Glutamatergic neuron (in vitro differentiated cells): ENCODE results near the gene SNX27. TPM values are rescaled to one million over a fixed set of nuclear protein-coding genes. Genes with fewer than 3 reads are reported as not detected.

Source experiments
- DNase-seq: peaks from one replicate; pipeline ENCODE4 v3.0.0; 2022
- H3K27ac Mint-ChIP-seq: one replicate; pipeline ENCODE4 v1.8.0; 2020; ENCODE audit warnings: mild to moderate bottlenecking, mixed read lengths, inconsistent platforms; ENCODE audit not compliant: unreplicated experiment
- H3K27me3 Mint-ChIP-seq: one replicate; pipeline ENCODE4 v1.8.0; 2020; ENCODE audit warnings: mild to moderate bottlenecking, moderate library complexity, mixed read lengths, inconsistent platforms; ENCODE audit not compliant: unreplicated experiment
- H3K36me3 Mint-ChIP-seq: one replicate; pipeline ENCODE4 v1.8.0; 2020; ENCODE audit warnings: mild to moderate bottlenecking, mixed read lengths, inconsistent platforms; ENCODE audit not compliant: unreplicated experiment
- H3K4me1 Mint-ChIP-seq: one replicate; pipeline ENCODE4 v1.8.0; 2020; ENCODE audit warnings: mild to moderate bottlenecking, low read depth, mixed read lengths, inconsistent platforms; ENCODE audit not compliant: unreplicated experiment
- H3K4me3 Mint-ChIP-seq: one replicate; pipeline ENCODE4 v1.8.0; 2020; ENCODE audit warnings: mild to moderate bottlenecking, mixed read lengths, inconsistent platforms; ENCODE audit not compliant: unreplicated experiment
- H3K9me3 Mint-ChIP-seq: one replicate; pipeline ENCODE4 v1.8.0; 2020; ENCODE audit warnings: mild to moderate bottlenecking, moderate library complexity, mixed read lengths, inconsistent platforms; ENCODE audit not compliant: unreplicated experiment
- CTCF ChIP-seq: fragments of 200-600 bp; sonication (generic); IDR thresholded peaks from one replicate; pipeline ENCODE4 v1.5.0; 2021; ENCODE audit not compliant: partially characterized antibody, unreplicated experiment
- total RNA-seq: library from RNA; stranded (reverse); fragmentation: NEBNext Ultra II Directional; extraction: Animal tissue kit (Norgen Biotek cat#: 25700); gene quantifications from one replicate; pipeline ENCODE4 v1.2.1, GENCODE V29; 2021; ENCODE audit not compliant: unreplicated experiment

SNX27 gene
- total RNA-seq, 1 donor from 2014 or later: 39.3 TPM

GRCh38 chr1:151570819-151571218 is 41.0 kb upstream of the SNX27 start:
- Mint-ChIP-seq H3K36me3 (peaks cover 5% of the 10 kb centered on the region), H3K4me1 (peaks cover 5% of the 10 kb centered on the region), H3K9me3 (no peaks in the 10 kb centered on the region), H3K4me3 (no peak overlapping the region), H3K27me3 (peaks cover 2% of the 10 kb centered on the region), H3K27ac (no peak overlapping the region)
- no peak for DNase-seq
- TF ChIP-seq CTCF: no peak

GRCh38 chr1:151574575-151575529 is 37.0 kb upstream of the SNX27 start:
- H3K4me1 Mint-ChIP-seq: no peaks in the 10 kb centered on the region
- no peak overlapping the region for H3K27ac Mint-ChIP-seq
- TF ChIP-seq CTCF: no peak
- H3K9me3 Mint-ChIP-seq: no peaks in the 10 kb centered on the region
- no peak for DNase-seq
- peaks cover 2% of the 10 kb centered on the region for H3K27me3 Mint-ChIP-seq
- H3K4me3 Mint-ChIP-seq: no peak overlapping the region
- peaks cover 5% of the 10 kb centered on the region for H3K36me3 Mint-ChIP-seq

- no peak for DNase-seq
- TF ChIP-seq CTCF: no peak
- no peaks in the 10 kb centered on the region for H3K9me3 Mint-ChIP-seq
- no peak overlapping the region for H3K27ac Mint-ChIP-seq
- no peak overlapping the region for H3K4me3 Mint-ChIP-seq
- peaks cover 2% of the 10 kb centered on the region for H3K27me3 Mint-ChIP-seq
- H3K4me1 Mint-ChIP-seq: peaks cover 6% of the 10 kb centered on the region
- H3K36me3 Mint-ChIP-seq: peaks cover 5% of the 10 kb centered on the region
These were observed 34.7 kb upstream of the SNX27 start for GRCh38 chr1:151577173-151577572.

GRCh38 chr1:151578941-151579340 is 32.9 kb upstream of the SNX27 start:
- Mint-ChIP-seq H3K4me3 (no peak overlapping the region), H3K4me1 (peaks cover 8% of the 10 kb centered on the region), H3K9me3 (no peaks in the 10 kb centered on the region), H3K27me3 (no peaks in the 10 kb centered on the region), H3K27ac (no peak overlapping the region), H3K36me3 (peaks cover 2% of the 10 kb centered on the region)
- DNase-seq: no peak
- TF ChIP-seq CTCF: no peak
